Keratinocyte (primary cell): ENCODE results near the gene TPSAB1. TPM values are rescaled to one million over a fixed set of nuclear protein-coding genes. Genes with fewer than 3 reads are reported as not detected.
"Not testable (repeated sequence)": the region's sequence is repeated elsewhere in the genome, so short reads cannot be mapped to it uniquely, and the experiment has no call there.

Experiments used
- DNase-seq: peaks from one replicate; pipeline ENCODE4 v3.0.0-alpha.2; 2011; ENCODE audit warnings: low read depth, missing footprints, low spot score
- FAIRE-seq: peaks from 2 replicates; lab custom pipeline; 2011; peaks lifted over from hg19 to GRCh38; lab: Jason Lieb, UNC
- H2AFZ ChIP-seq: 2 replicates; pipeline ENCODE4 v1.6.0; 2012; ENCODE audit warnings: low read length, control low read depth, inconsistent platforms; ENCODE audit not compliant: control insufficient read depth
- H3K27ac ChIP-seq: 2 replicates; pipeline ENCODE4 v1.5.1; 2011; ENCODE audit warnings: low read length; ENCODE audit not compliant: control insufficient read depth, insufficient read depth
- H3K27me3 ChIP-seq: 3 replicates; pipeline ENCODE4 v1.6.0; 2011; ENCODE audit warnings: low read length; ENCODE audit not compliant: control insufficient read depth, insufficient read depth; ENCODE audit errors: extremely low read depth
- H3K36me3 ChIP-seq, 2 experiments: 2 replicates in 1 of 2; 3 replicates in 1 of 2; pipeline ENCODE4 v1.5.1; 2011; ENCODE audit warnings: low read length in 2 of 2, mild to moderate bottlenecking in 1 of 2; ENCODE audit not compliant: control insufficient read depth in 2 of 2, insufficient read depth in 2 of 2; ENCODE audit errors: extremely low read depth in 1 of 2
- H3K4me1 ChIP-seq: 3 replicates; pipeline ENCODE4 v1.5.1; 2011; ENCODE audit warnings: low read length; ENCODE audit not compliant: control insufficient read depth, insufficient read depth; ENCODE audit errors: extremely low read depth
- H3K4me2 ChIP-seq: 3 replicates; pipeline ENCODE4 v1.6.0; 2011; ENCODE audit warnings: low read depth, low read length; ENCODE audit not compliant: control insufficient read depth, insufficient read depth; ENCODE audit errors: extremely low read depth
- H3K4me3 ChIP-seq, 3 experiments: fragments of 200-600 bp in 1 of 3; sonication (generic) in 1 of 3; 2 replicates in 2 of 3; 3 replicates in 1 of 3; pipeline ENCODE4 v1.5.1; 2011 to 2016; ENCODE audit warnings: low read length in 3 of 3, mild to moderate bottlenecking in 3 of 3, control low read depth in 2 of 3, inconsistent platforms in 1 of 3, low read depth in 1 of 3, mixed read lengths in 1 of 3, mixed run types in 1 of 3, moderate library complexity in 1 of 3; ENCODE audit not compliant: control insufficient read depth in 2 of 3, insufficient read depth in 2 of 3; ENCODE audit errors: extremely low read depth in 1 of 3
- H3K79me2 ChIP-seq: 2 replicates; pipeline ENCODE4 v1.6.0; 2012; ENCODE audit warnings: low read length; ENCODE audit not compliant: control insufficient read depth, insufficient read depth
- H3K9ac ChIP-seq: 3 replicates; pipeline ENCODE4 v1.6.0; 2011; ENCODE audit warnings: low read length; ENCODE audit not compliant: control insufficient read depth, insufficient read depth; ENCODE audit errors: extremely low read depth
- H3K9me1 ChIP-seq: 3 replicates; pipeline ENCODE4 v1.6.0; 2011; ENCODE audit warnings: low read length; ENCODE audit not compliant: control insufficient read depth, insufficient read depth; ENCODE audit errors: extremely low read depth
- H3K9me3 ChIP-seq: 2 replicates; pipeline ENCODE4 v1.5.1; 2012; ENCODE audit warnings: low read depth, low read length; ENCODE audit not compliant: control insufficient read depth
- H4K20me1 ChIP-seq: 3 replicates; pipeline ENCODE4 v1.6.0; 2011; ENCODE audit warnings: low read length; ENCODE audit not compliant: control insufficient read depth, insufficient read depth; ENCODE audit errors: extremely low read depth
- CTCF ChIP-seq, 3 experiments: IDR thresholded peaks in 1 of 3; conservative IDR thresholded peaks in 1 of 3; optimal IDR thresholded peaks in 1 of 3; 2 replicates in 2 of 3; 3 replicates in 1 of 3; pipeline versions ENCODE3 to v1.5.1; 2011; ENCODE audit warnings: low read length in 3 of 3, mild to moderate bottlenecking in 3 of 3, moderate library complexity in 2 of 3, control low read depth in 1 of 3, inconsistent platforms in 1 of 3; ENCODE audit not compliant: insufficient read depth in 2 of 3; ENCODE audit errors: extremely low read depth in 1 of 3
- EZH2 ChIP-seq: IDR thresholded peaks from one replicate; pipeline ENCODE4 v1.6.1; 2012; ENCODE audit warnings: inconsistent platforms, mild to moderate bottlenecking, low read length, moderate library complexity
- dilution Hi-C: fragments of 300-500 bp; cut with MboI; formaldehyde crosslinking; loops from one replicate; pipeline ENCODE4 v1.7.0; 2020; ENCODE audit warnings: low sequenced_read_pairs; ENCODE audit not compliant: extremely low pct_ligation_motif_present
- polyA plus RNA-seq, 5 experiments: library from polyadenylated mRNA; depleted of rRNA in 3 of 5; stranded (reverse) in 3 of 5; stranded (forward) in 1 of 5; unstranded in 1 of 5; fragments of >200 nt; gene quantifications; 1 replicate in 1 of 5; 2 replicates in 3 of 5; 3 replicates in 1 of 5; pipeline versions ENCODE4 v1.2.1 to v1.2.3, GENCODE V29; 2011 to 2012; ENCODE audit warnings: missing spikeins in 2 of 5, low read depth in 1 of 5, low replicate concordance in 1 of 5

The TPSAB1 gene
- polyA plus RNA-seq, 1 donor (not counting 4 experiments of a cell fraction or from before 2014, with no cell fraction given) = not detected

GRCh38 chr16:1256296-1256873 is 15.9 kb downstream of the TPSAB1 start:
- H3K4me2 ChIP-seq, FAIRE-seq, H3K4me3 ChIP-seq, H3K9me3 ChIP-seq, H2AFZ ChIP-seq, DNase-seq, H3K9me1 ChIP-seq, H3K79me2 ChIP-seq, H3K27ac ChIP-seq, H4K20me1 ChIP-seq, H3K9ac ChIP-seq, H3K36me3 ChIP-seq, H3K4me1 ChIP-seq, dilution Hi-C loops: not testable (repeated sequence)
- peaks cover 26% of the 10 kb centered on the region for H3K27me3 ChIP-seq

GRCh38 chr16:1256874-1257322 is 16.4 kb downstream of the TPSAB1 start:
- Histone ChIP-seq H3K79me2 (no peaks in the 10 kb centered on the region), H4K20me1 (no peaks in the 10 kb centered on the region), H3K27me3 (peaks cover 31% of the 10 kb centered on the region), H2AFZ (no peak overlapping the region), H3K4me2 (no peak overlapping the region), H3K9me3 (no peaks in the 10 kb centered on the region), H3K4me1 (no peaks in the 10 kb centered on the region), H3K4me3 (no peak overlapping the region), H3K9me1 (no peaks in the 10 kb centered on the region), H3K27ac (no peak overlapping the region), H3K9ac (no peak overlapping the region), H3K36me3 (no peaks in the 10 kb centered on the region)
- DNase-seq (no peak), FAIRE-seq (no peak)
- dilution Hi-C loops = no loop called here
- no peak for TF ChIP-seq CTCF (optimal IDR thresholded peaks at IDR 0.05 in 1 of 3, IDR thresholded peaks at IDR 0.05 in 1 of 3, conservative IDR thresholded peaks at IDR 0.05 in 1 of 3; ENCODE audit: extremely low read depth in 1 of 3, insufficient read depth in 2 of 3, low read length in 3 of 3)

- no peak for DNase-seq
- dilution Hi-C loops = no loop called here
- H3K27me3 ChIP-seq = peaks cover 39% of the 10 kb centered on the region
Measured at GRCh38 chr16:1257561-1258224, 17.2 kb downstream of the TPSAB1 start.

More at GRCh38 chr16:1257561-1258224, 17.2 kb downstream of the TPSAB1 start:
- Histone ChIP-seq H3K27ac (no peak overlapping the region), H3K79me2 (no peaks in the 10 kb centered on the region), H3K4me1 (no peaks in the 10 kb centered on the region), H3K36me3 (no peaks in the 10 kb centered on the region), H3K9ac (no peak overlapping the region), H3K4me3 (no peak overlapping the region), H2AFZ (no peak overlapping the region), H3K4me2 (no peak overlapping the region), H3K9me1 (no peaks in the 10 kb centered on the region), H3K9me3 (no peaks in the 10 kb centered on the region), H4K20me1 (no peaks in the 10 kb centered on the region)
- TF ChIP-seq CTCF (optimal IDR thresholded peaks at IDR 0.05 in 1 of 3, IDR thresholded peaks at IDR 0.05 in 1 of 3, conservative IDR thresholded peaks at IDR 0.05 in 1 of 3; ENCODE audit: extremely low read depth in 1 of 3, insufficient read depth in 2 of 3, low read length in 3 of 3) (no peak), EZH2 (no peak)
- FAIRE-seq = no peak
